GM21786 (cell line): Measurements from ENCODE around the gene SKIC8.
"Not testable (repeated sequence)": the region's sequence is repeated elsewhere in the genome, so short reads cannot be mapped to it uniquely, and the experiment has no call there.

Experiments used
- ATAC-seq: cut with Tn5 transposase; IDR thresholded peaks from one replicate; pipeline ENCODE4 v1.9.1; 2021; ENCODE audit not compliant: unreplicated experiment

The SKIC8 gene

GRCh38 chr15:78257681-78258080 is 41.7 kb downstream of the SKIC8 start:
- ATAC-seq = no peak

GRCh38 chr15:78256044-78256437 is 43.4 kb downstream of the SKIC8 start:
- ATAC-seq = no peak

GRCh38 chr15:78255421-78256043 is 43.9 kb downstream of the SKIC8 start:
- ATAC-seq = no peak

GRCh38 chr15:78251136-78251535 is 48.3 kb downstream of the SKIC8 start:
- ATAC-seq = no peak

GRCh38 chr15:78249131-78249530 is 50.3 kb downstream of the SKIC8 start:
- ATAC-seq = no peak

GRCh38 chr15:78247911-78248310 is 51.5 kb downstream of the SKIC8 start:
- ATAC-seq = no peak

GRCh38 chr15:78245976-78246620 is 53.3 kb downstream of the SKIC8 start:
- ATAC-seq = not testable (repeated sequence)

- not testable (repeated sequence) for ATAC-seq
Measured at GRCh38 chr15:78245392-78245791, 54.0 kb downstream of the SKIC8 start.

- ATAC-seq = no peak
Measured at GRCh38 chr15:78244893-78245292, 54.5 kb downstream of the SKIC8 start.

- no peak for ATAC-seq
Measured at GRCh38 chr15:78244101-78244500, 55.3 kb downstream of the SKIC8 start.

- ATAC-seq = no peak
Measured at GRCh38 chr15:78243491-78243941, 55.9 kb downstream of the SKIC8 start.

GRCh38 chr15:78243058-78243457 is 56.4 kb downstream of the SKIC8 start:
- no peak for ATAC-seq

- ATAC-seq = no peak
Measured at GRCh38 chr15:78242128-78242527, 57.3 kb downstream of the SKIC8 start.

- ATAC-seq = no peak
Measured at GRCh38 chr15:78241017-78241416, 58.4 kb downstream of the SKIC8 start.

GRCh38 chr15:78239811-78240210 is 59.6 kb downstream of the SKIC8 start:
- no peak for ATAC-seq

GRCh38 chr15:78237146-78237545 is 62.3 kb downstream of the SKIC8 start:
- ATAC-seq = no peak

GRCh38 chr15:78236491-78236890 is 62.9 kb downstream of the SKIC8 start:
- ATAC-seq = no peak

GRCh38 chr15:78234515-78235040 is 64.8 kb downstream of the SKIC8 start, which contains the start of gene ACSBG1:
TSS of gene ACSBG1 (minus strand) at chr15:78234565. CDS start at chr15:78234501, 64 bp downstream.
- ATAC-seq = no peak

- no peak for ATAC-seq
Measured at GRCh38 chr15:78233496-78233895, 65.9 kb downstream of the SKIC8 start.
